Ishikawa (cell line): Measurements from ENCODE around the gene CXXC5.

ENCODE experiments used
- CEBPB ChIP-seq: IDR thresholded peaks from 2 replicates; pipeline ENCODE4 v1.6.1; 2012
- CREB1 ChIP-seq: IDR thresholded peaks from 2 replicates; pipeline ENCODE4 v1.6.1; 2012; ENCODE audit warnings: low read depth
- EGR1 ChIP-seq: IDR thresholded peaks from 2 replicates; pipeline ENCODE4 v1.6.1; 2012
- EP300 ChIP-seq: IDR thresholded peaks from 2 replicates; pipeline ENCODE4 v1.6.1; 2012; ENCODE audit warnings: borderline replicate concordance
- FOXM1 ChIP-seq: IDR thresholded peaks from 2 replicates; pipeline ENCODE4 v1.6.1; 2012; ENCODE audit warnings: low read depth, borderline replicate concordance
- NFIC ChIP-seq: IDR thresholded peaks from 2 replicates; pipeline ENCODE4 v1.6.1; 2012
- RAD21 ChIP-seq: IDR thresholded peaks from 2 replicates; pipeline ENCODE4 v1.6.1; 2012; ENCODE audit warnings: low read depth
- TAF1 ChIP-seq: IDR thresholded peaks from 2 replicates; pipeline ENCODE4 v1.6.1; 2012; ENCODE audit warnings: low read depth, mild to moderate bottlenecking
- TCF12 ChIP-seq: IDR thresholded peaks from 2 replicates; pipeline ENCODE4 v1.6.1; 2012; ENCODE audit warnings: low read depth
- TEAD4 ChIP-seq: IDR thresholded peaks from 2 replicates; pipeline ENCODE4 v1.6.1; 2012
- YY1 ChIP-seq: IDR thresholded peaks from 2 replicates; pipeline ENCODE4 v1.6.1; 2012; ENCODE audit warnings: low read depth
- ZBTB7A ChIP-seq: IDR thresholded peaks from 2 replicates; pipeline ENCODE4 v1.6.1; 2012; ENCODE audit warnings: low read depth
- TF ChIP-seq, protein P1 (sequence below): IDR thresholded peaks from 2 replicates; pipeline ENCODE4 v1.6.1; 2012
- TF ChIP-seq, protein P2 (sequence below): IDR thresholded peaks from 2 replicates; pipeline ENCODE4 v1.6.1; 2012
- TF ChIP-seq, protein P3 (sequence below): IDR thresholded peaks from 2 replicates; pipeline ENCODE4 v1.6.1; 2012; ENCODE audit warnings: low read depth, mild to moderate bottlenecking

CXXC5 gene

DNA sequence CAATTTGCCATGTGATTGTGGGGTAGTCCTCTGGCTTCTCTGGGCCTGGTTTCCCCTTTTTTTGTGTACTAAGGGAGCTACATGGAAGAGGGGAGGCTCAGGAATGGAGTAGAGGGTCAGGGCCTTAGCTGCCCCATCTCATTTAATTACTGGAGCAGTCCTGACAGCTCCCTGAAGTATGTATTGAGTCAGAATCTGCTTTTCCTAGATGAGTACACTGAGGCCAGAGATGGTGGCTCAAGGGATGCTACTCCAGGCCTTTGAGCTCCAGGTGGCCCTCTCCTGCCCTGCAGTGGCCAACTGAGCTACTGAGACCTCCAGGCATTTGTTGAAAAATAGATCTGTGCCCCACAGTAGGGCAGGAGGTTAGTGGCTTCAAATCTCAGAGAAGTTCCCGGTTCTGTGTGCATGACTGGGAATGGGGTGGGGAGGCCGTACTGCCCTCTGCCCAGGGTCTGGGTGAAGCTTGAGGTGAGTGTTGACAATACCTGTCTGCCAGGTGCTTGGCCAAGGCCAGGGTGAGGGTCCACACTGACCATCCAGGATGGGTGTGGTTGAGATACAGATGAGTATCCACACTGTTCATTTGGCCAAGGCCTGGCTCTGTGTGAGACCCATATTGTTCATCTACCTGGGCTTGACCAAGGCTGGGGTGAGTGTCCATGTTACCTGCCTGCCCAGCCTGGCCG, 45.7 kb downstream of the CXXC5 start:
- TF ChIP-seq YY1 (no peak), FOXM1 (no peak), TAF1 (no peak), ZBTB7A (no peak), NFIC (no peak), EP300 (no peak), CREB1 (no peak), TEAD4 (no peak), EGR1 (no peak), RAD21 (no peak), CEBPB (no peak), TCF12 (no peak)
- TF ChIP-seq, protein P1, sequence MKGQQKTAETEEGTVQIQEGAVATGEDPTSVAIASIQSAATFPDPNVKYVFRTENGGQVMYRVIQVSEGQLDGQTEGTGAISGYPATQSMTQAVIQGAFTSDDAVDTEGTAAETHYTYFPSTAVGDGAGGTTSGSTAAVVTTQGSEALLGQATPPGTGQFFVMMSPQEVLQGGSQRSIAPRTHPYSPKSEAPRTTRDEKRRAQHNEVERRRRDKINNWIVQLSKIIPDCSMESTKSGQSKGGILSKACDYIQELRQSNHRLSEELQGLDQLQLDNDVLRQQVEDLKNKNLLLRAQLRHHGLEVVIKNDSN = no peak
- TF ChIP-seq, protein P2, sequence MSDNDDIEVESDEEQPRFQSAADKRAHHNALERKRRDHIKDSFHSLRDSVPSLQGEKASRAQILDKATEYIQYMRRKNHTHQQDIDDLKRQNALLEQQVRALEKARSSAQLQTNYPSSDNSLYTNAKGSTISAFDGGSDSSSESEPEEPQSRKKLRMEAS = no peak
- TF ChIP-seq, protein P3, sequence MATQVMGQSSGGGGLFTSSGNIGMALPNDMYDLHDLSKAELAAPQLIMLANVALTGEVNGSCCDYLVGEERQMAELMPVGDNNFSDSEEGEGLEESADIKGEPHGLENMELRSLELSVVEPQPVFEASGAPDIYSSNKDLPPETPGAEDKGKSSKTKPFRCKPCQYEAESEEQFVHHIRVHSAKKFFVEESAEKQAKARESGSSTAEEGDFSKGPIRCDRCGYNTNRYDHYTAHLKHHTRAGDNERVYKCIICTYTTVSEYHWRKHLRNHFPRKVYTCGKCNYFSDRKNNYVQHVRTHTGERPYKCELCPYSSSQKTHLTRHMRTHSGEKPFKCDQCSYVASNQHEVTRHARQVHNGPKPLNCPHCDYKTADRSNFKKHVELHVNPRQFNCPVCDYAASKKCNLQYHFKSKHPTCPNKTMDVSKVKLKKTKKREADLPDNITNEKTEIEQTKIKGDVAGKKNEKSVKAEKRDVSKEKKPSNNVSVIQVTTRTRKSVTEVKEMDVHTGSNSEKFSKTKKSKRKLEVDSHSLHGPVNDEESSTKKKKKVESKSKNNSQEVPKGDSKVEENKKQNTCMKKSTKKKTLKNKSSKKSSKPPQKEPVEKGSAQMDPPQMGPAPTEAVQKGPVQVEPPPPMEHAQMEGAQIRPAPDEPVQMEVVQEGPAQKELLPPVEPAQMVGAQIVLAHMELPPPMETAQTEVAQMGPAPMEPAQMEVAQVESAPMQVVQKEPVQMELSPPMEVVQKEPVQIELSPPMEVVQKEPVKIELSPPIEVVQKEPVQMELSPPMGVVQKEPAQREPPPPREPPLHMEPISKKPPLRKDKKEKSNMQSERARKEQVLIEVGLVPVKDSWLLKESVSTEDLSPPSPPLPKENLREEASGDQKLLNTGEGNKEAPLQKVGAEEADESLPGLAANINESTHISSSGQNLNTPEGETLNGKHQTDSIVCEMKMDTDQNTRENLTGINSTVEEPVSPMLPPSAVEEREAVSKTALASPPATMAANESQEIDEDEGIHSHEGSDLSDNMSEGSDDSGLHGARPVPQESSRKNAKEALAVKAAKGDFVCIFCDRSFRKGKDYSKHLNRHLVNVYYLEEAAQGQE = no peak

DNA sequence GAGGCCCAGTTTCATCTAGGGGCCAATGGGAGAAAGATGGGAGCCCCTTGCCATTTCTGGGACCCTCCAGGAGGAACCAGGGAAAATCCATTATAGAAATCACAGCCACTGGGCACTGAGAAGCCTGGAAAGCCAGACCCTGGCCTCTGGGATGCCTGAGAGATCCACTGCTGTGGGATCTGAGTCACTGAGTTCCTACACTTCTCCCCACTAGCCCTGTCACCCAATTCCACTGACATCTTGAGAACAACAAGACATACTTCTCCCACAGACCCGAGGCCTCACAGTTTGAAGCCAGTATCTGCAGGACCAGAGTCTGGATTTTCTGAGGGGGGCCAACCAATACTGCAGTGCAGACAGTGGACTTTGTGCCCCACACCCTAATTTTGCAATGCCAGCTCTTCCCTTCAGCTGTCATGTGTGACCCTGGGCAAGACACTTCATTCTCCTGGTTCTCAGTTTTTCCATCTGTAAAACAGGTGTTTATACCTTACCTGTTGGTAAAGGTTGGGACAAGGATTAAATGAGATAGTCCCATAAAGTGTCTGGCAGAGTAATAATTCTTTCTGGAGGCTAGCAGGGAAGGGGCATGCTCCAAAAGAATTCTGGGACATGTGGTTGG, 46.5 kb downstream of the CXXC5 start:
- TF ChIP-seq EGR1 (no peak), TAF1 (no peak), CEBPB (no peak), EP300 (no peak), RAD21 (no peak), CREB1 (no peak), YY1 (no peak), ZBTB7A (no peak), FOXM1 (no peak), TEAD4 (no peak), TCF12 (no peak), NFIC (no peak)
- TF ChIP-seq, protein P1 = no peak
- TF ChIP-seq, protein P2 = no peak
- TF ChIP-seq, protein P3 = no peak

- no peak for TF ChIP-seq CEBPB
- TF ChIP-seq, protein P1 = no peak
- no peak for TF ChIP-seq TAF1
- TF ChIP-seq CREB1 = no peak
- TF ChIP-seq ZBTB7A = no peak
- no peak for TF ChIP-seq EGR1
- TF ChIP-seq, protein P3 = no peak
- no peak for TF ChIP-seq FOXM1
- no peak for TF ChIP-seq NFIC
- no peak for TF ChIP-seq RAD21
- no peak for TF ChIP-seq EP300
- TF ChIP-seq TEAD4 = no peak
- TF ChIP-seq, protein P2 = no peak
- no peak for TF ChIP-seq YY1
- TF ChIP-seq TCF12 = no peak
Observed at GRCh38 chr5:139695178-139695573, 47.0 kb downstream of the CXXC5 start.
